Prostate gland (tissue), 2 donors: ENCODE data around the gene TPRN. TPM values are rescaled to one million over a fixed set of nuclear protein-coding genes. Genes with fewer than 3 reads are reported as not detected.

Source experiments
- DNase-seq: peaks from one replicate; pipeline ENCODE4 v3.0.0-alpha.2; 2019; ENCODE audit warnings: low spot score
- H3K27ac ChIP-seq, 2 donors: fragments of 200-600 bp; sonication (generic); 2 replicates each; pipeline ENCODE4 v1.5.1; 2017 to 2019
- H3K27me3 ChIP-seq: fragments of 200-600 bp; sonication (generic); replicated peaks from 2 replicates; pipeline ENCODE4 v1.5.1; 2019; ENCODE audit not compliant: insufficient read depth
- H3K36me3 ChIP-seq, 2 donors: fragments of 200-600 bp; sonication (generic); 1 replicate in 1 of 2; 2 replicates in 1 of 2; pipeline versions ENCODE4 v1.5.1 to v1.8.1; 2017 to 2019
- H3K4me1 ChIP-seq: fragments of 200-600 bp; sonication (generic); replicated peaks from 2 replicates; pipeline ENCODE4 v1.5.1; 2019
- H3K4me3 ChIP-seq, 2 donors: fragments of 200-600 bp; sonication (generic); 2 replicates each; pipeline ENCODE4 v1.5.1; 2017 to 2019
- H3K9me3 ChIP-seq: fragments of 200-600 bp; sonication (generic); 2 replicates; pipeline ENCODE4 v1.5.1; 2017
- POLR2A ChIP-seq: fragments of 450-650 bp; IDR thresholded peaks from one replicate; pipeline ENCODE4 v1.6.1; 2016; ENCODE audit warnings: antibody characterized with exemption, mild to moderate bottlenecking
- POLR2AphosphoS5 ChIP-seq: sonication (generic); formaldehyde crosslinking; IDR thresholded peaks from one replicate; pipeline ENCODE4 v1.6.1; 2017; ENCODE audit warnings: antibody characterized with exemption
- WGBS: methylation state at CpG from one replicate; pipeline ENCODE4 v1.1.5; 2018; 5-methylcytosine and 5-hydroxymethylcytosine counted together
- intact Hi-C: fragments of 100-400 bp; cut with DNase I; formaldehyde crosslinking; loops from one replicate; pipeline ENCODE4 v1.14.2; 2022
- total RNA-seq, 2 donors: library from RNA; depleted of rRNA; stranded (reverse); fragments of >200 nt; gene quantifications; one replicate each; pipeline ENCODE4 v1.1.0, GENCODE V29; 2016
- TF ChIP-seq, protein P1 (sequence below), 4 experiments: fragments of 200-600 bp in 2 of 4; fragments of 450-650 bp in 2 of 4; sonication (generic) in 2 of 4; IDR thresholded peaks; 1 replicate in 3 of 4; 2 replicates in 1 of 4; pipeline ENCODE4 v1.5.1; 2016 to 2019; ENCODE audit warnings: antibody characterized with exemption in 4 of 4, mild to moderate bottlenecking in 2 of 4, moderate library complexity in 2 of 4

TPRN gene
- total RNA-seq, 2 donors from 2014 or later = 26.1 to 30.4 TPM

GRCh38 chr9:137159105-137160053 is 41.2 kb downstream of the TPRN start:
- H3K9me3 ChIP-seq = no peaks in the 10 kb centered on the region
- peaks cover 4% of the 10 kb centered on the region for H3K27me3 ChIP-seq
- H3K4me3 ChIP-seq = no peak overlapping the region
- intact Hi-C loops = no loop called here
- H3K4me1 ChIP-seq = peaks cover 10% of the 10 kb centered on the region
- WGBS = 42% methylated on average over 14 of the region's 14 CpGs
- no peak for DNase-seq
- TF ChIP-seq POLR2AphosphoS5 (no peak), POLR2A (no peak)
- TF ChIP-seq, protein P1, sequence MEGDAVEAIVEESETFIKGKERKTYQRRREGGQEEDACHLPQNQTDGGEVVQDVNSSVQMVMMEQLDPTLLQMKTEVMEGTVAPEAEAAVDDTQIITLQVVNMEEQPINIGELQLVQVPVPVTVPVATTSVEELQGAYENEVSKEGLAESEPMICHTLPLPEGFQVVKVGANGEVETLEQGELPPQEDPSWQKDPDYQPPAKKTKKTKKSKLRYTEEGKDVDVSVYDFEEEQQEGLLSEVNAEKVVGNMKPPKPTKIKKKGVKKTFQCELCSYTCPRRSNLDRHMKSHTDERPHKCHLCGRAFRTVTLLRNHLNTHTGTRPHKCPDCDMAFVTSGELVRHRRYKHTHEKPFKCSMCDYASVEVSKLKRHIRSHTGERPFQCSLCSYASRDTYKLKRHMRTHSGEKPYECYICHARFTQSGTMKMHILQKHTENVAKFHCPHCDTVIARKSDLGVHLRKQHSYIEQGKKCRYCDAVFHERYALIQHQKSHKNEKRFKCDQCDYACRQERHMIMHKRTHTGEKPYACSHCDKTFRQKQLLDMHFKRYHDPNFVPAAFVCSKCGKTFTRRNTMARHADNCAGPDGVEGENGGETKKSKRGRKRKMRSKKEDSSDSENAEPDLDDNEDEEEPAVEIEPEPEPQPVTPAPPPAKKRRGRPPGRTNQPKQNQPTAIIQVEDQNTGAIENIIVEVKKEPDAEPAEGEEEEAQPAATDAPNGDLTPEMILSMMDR (IDR thresholded peaks at IDR 0.05) = no peak
- no peak overlapping the region for H3K27ac ChIP-seq
- no peaks in the 10 kb centered on the region for H3K36me3 ChIP-seq

- H3K27ac ChIP-seq = no peak overlapping the region
- no peak overlapping the region for H3K4me3 ChIP-seq
- H3K4me1 ChIP-seq = peaks cover 10% of the 10 kb centered on the region
- no peaks in the 10 kb centered on the region for H3K36me3 ChIP-seq
- no peaks in the 10 kb centered on the region for H3K9me3 ChIP-seq
- intact Hi-C loops = no loop called here
- peaks cover 4% of the 10 kb centered on the region for H3K27me3 ChIP-seq
- WGBS = 38% methylated on average over 4 of the region's 4 CpGs
- no peak for TF ChIP-seq POLR2A
- TF ChIP-seq, protein P1 (IDR thresholded peaks at IDR 0.05) = no peak
- TF ChIP-seq POLR2AphosphoS5 = no peak
- no peak for DNase-seq
These were observed 41.9 kb downstream of the TPRN start for GRCh38 chr9:137158625-137159024.

DNA sequence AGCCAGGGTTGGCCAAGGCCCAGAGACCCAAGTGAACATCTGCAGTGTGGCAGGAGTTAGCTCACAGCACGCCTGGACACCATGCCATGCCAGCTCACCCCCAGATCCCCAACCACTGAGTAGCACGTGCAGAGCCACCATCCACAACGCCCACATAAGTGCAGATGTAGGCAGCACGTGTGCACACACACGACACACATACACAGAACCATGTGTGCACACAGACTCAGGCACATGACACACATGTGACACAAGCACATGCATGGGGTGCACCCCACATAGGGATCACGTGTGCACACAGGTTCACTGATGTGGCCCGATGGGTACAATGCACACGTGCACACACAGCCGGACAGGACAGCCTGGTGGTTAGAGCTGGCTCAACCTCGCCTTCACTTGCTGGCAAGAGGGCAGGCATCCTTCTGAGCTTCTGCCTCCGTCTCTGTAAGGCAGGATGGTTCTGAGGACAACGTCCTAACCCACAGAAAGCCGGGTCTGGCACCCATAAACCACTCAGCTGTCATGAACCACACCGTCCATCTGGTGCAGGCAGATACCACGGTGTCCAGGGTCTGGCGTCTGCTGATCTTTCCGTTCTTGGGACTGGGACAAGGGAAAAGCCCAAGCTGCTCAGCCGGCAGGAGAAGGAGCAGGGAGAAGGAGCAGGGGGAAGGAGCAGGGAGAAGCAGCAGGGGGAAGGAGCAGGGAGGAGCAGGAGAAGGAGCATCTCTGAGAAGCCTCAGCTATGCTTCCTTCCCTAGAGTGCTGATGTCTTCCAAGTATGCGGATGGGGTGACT is 42.7 kb downstream of the TPRN start:
- H3K9me3 ChIP-seq = no peaks in the 10 kb centered on the region
- TF ChIP-seq POLR2A = no peak
- TF ChIP-seq POLR2AphosphoS5 = no peak
- TF ChIP-seq, protein P1 (IDR thresholded peaks at IDR 0.05) = no peak
- H3K4me3 ChIP-seq = no peak overlapping the region
- peaks cover 8% of the 10 kb centered on the region for H3K4me1 ChIP-seq
- 60% methylated on average over 19 of the region's 19 CpGs for WGBS
- no peaks in the 10 kb centered on the region for H3K36me3 ChIP-seq
- intact Hi-C loops = no loop called here
- DNase-seq = no peak
- no peak overlapping the region for H3K27ac ChIP-seq
- peaks cover 4% of the 10 kb centered on the region for H3K27me3 ChIP-seq

- H3K4me1 ChIP-seq = no peaks in the 10 kb centered on the region
- no peaks in the 10 kb centered on the region for H3K36me3 ChIP-seq
- H3K27ac ChIP-seq = no peak overlapping the region
- intact Hi-C loops = no loop called here
- H3K27me3 ChIP-seq = peaks cover 4% of the 10 kb centered on the region
- H3K9me3 ChIP-seq = no peaks in the 10 kb centered on the region
- DNase-seq = no peak
- no peak overlapping the region for H3K4me3 ChIP-seq
- TF ChIP-seq POLR2AphosphoS5 = no peak
- TF ChIP-seq POLR2A = no peak
- 3% methylated on average over 37 of the region's 65 CpGs for WGBS
These were observed 43.8 kb downstream of the TPRN start for GRCh38 chr9:137156567-137157375.
